ENCODE data around the gene PDS5A.
"Not testable (repeated sequence)": the region's sequence is repeated elsewhere in the genome, so short reads cannot be mapped to it uniquely, and the experiment has no call there.

PDS5A gene, protein sequence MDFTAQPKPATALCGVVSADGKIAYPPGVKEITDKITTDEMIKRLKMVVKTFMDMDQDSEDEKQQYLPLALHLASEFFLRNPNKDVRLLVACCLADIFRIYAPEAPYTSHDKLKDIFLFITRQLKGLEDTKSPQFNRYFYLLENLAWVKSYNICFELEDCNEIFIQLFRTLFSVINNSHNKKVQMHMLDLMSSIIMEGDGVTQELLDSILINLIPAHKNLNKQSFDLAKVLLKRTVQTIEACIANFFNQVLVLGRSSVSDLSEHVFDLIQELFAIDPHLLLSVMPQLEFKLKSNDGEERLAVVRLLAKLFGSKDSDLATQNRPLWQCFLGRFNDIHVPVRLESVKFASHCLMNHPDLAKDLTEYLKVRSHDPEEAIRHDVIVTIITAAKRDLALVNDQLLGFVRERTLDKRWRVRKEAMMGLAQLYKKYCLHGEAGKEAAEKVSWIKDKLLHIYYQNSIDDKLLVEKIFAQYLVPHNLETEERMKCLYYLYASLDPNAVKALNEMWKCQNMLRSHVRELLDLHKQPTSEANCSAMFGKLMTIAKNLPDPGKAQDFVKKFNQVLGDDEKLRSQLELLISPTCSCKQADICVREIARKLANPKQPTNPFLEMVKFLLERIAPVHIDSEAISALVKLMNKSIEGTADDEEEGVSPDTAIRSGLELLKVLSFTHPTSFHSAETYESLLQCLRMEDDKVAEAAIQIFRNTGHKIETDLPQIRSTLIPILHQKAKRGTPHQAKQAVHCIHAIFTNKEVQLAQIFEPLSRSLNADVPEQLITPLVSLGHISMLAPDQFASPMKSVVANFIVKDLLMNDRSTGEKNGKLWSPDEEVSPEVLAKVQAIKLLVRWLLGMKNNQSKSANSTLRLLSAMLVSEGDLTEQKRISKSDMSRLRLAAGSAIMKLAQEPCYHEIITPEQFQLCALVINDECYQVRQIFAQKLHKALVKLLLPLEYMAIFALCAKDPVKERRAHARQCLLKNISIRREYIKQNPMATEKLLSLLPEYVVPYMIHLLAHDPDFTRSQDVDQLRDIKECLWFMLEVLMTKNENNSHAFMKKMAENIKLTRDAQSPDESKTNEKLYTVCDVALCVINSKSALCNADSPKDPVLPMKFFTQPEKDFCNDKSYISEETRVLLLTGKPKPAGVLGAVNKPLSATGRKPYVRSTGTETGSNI (N-terminal part only)

DNA sequence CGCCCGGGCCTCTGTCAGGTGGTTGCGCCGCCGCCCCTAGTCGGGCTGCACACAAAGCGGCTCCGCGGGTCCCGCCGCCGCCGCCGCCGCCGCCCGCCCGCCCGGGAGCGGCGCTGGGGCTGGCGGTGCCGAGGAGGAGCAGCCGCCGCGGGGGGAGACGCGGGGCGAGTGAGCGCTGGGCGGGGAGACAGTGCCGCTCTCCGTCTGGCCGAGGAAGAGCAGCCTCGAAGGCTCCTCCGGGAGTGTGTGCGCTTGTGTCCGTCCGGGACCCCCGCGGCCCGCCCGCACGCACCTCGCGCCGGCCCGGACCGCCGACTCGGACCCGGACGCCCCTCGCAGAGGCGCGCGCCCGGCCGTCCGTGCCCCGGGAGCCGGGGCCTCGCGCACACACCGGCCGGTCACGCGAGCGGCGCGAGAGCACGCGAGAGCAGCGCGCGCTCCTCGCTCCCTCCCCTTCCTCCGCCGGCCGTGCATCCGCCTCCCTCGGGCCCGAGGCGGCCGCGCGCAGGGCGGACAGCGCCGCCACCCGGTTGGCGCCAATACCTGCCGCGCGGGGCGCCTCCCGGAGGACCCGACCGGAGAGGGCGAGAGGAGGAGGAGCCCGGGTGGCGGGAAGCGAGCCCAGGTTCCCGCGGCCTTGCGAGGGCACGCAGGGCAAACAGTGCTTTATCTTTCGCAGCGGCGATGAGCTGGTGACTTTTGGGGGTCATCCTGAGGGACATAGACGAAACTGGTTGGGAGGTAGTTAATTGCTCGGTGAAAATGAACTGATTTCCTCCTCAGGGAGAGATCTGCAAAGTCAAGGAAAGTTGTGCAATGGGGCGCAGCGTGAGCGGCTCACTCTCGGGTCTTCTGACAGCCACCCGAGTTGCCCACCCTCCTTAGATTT, at the start of gene PDS5A:
TSS of gene PDS5A (minus strand) at position 423 of the 889 bp plus-strand sequence. CDS start 1,334 bp downstream, outside the sequence.
- ChIA-PET POLR2A (no interaction called here), CTCF (interaction anchor here (0.6 to 1.5 kb wide), 30 partner anchors 9 to 511 kb away, joined by 3 to 14 read pairs (median 3); no protein-coding TSS in a partner anchor)
- TF ChIP-seq, protein P1, sequence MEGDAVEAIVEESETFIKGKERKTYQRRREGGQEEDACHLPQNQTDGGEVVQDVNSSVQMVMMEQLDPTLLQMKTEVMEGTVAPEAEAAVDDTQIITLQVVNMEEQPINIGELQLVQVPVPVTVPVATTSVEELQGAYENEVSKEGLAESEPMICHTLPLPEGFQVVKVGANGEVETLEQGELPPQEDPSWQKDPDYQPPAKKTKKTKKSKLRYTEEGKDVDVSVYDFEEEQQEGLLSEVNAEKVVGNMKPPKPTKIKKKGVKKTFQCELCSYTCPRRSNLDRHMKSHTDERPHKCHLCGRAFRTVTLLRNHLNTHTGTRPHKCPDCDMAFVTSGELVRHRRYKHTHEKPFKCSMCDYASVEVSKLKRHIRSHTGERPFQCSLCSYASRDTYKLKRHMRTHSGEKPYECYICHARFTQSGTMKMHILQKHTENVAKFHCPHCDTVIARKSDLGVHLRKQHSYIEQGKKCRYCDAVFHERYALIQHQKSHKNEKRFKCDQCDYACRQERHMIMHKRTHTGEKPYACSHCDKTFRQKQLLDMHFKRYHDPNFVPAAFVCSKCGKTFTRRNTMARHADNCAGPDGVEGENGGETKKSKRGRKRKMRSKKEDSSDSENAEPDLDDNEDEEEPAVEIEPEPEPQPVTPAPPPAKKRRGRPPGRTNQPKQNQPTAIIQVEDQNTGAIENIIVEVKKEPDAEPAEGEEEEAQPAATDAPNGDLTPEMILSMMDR (IDR thresholded peaks at IDR 0.05; ENCODE audit: control extremely low read depth, extremely low read depth, low read depth, missing control alignments), result peak; percentile 99
- DNase-seq (ENCODE audit: extremely low spot score), result peak; percentile 97

DNA sequence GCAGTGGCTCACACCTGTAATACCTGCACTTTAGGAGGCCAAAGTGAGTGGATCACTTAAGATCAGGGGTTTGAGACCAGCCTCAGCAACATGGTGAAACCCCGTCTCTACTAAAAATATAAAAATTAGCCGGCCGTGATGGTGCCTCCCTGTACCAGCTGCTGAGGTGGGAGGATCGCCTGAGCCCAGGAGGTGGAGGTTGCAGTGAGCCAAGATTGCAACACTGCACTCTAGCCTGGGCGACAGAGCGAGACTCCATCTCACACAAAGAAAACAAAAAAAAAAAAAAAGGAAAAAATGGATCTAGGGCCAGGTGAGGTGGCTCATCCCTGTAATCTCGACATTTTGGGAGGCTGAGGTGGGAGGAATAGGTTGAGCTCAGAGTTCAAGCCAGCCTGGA, 46.3 kb upstream of the PDS5A start:
- DNase-seq (ENCODE audit: extremely low spot score); POLR2A ChIA-PET: not testable (repeated sequence)
- CTCF ChIA-PET, result interaction anchor here (0.8 to 1.6 kb wide), 2 partner anchors 11 kb away, joined by 3 read pairs; no protein-coding TSS in a partner anchor

DNA sequence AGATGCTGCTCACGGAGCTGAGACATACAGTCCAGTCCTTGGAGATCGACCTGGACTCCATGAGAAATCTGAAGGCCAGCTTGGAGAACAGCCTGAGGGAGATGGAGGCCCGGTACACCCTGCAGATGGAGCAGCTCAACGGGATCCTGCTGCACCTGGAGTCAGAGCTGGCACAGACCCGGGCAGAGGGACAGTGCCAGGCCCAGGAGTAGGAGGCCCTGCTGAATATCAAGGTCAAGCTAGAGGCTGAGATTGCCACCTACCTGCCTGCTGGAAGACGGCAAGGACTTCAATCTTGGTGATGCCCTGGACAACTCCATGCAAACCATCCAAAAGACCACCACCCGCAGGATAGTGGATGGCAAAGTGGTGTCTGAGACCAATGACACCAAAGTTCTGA, 43.4 kb upstream of the PDS5A start:
- POLR2A ChIA-PET; DNase-seq (ENCODE audit: extremely low spot score): not testable (repeated sequence)
- CTCF ChIA-PET, result interaction anchor here (0.9 to 1.3 kb wide), 3 partner anchors 10 to 35 kb away, joined by 3 read pairs; no protein-coding TSS in a partner anchor

DNA sequence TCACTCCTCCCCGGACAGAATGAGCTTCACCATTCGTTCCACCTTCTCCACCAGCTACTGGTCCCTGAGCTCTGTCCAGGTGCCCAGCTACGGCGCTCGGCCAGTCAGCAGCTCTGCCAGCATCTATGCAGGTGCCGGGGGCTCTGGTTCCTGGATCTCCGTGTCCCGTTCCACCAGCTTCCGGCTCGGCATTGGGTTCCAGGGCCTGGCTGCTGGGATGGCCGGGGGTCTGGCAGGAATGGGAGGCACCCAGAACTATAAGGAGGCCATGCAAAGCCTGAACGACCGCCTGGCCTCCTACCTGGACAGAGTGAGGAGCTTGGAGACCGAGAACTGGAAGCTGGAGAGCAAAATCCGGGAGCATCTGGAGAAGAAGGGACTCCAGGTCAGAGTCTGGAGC, 42.5 kb upstream of the PDS5A start:
- TF ChIP-seq, protein P1 (IDR thresholded peaks at IDR 0.05; ENCODE audit: control extremely low read depth, extremely low read depth, low read depth, missing control alignments), result no peak
- DNase-seq (ENCODE audit: extremely low spot score), result no peak
- ChIA-PET POLR2A (no interaction called here), CTCF (interaction anchor here (0.8 to 0.9 kb wide), 2 partner anchors 11 to 22 kb away, joined by 3 read pairs; no protein-coding TSS in a partner anchor)

DNA sequence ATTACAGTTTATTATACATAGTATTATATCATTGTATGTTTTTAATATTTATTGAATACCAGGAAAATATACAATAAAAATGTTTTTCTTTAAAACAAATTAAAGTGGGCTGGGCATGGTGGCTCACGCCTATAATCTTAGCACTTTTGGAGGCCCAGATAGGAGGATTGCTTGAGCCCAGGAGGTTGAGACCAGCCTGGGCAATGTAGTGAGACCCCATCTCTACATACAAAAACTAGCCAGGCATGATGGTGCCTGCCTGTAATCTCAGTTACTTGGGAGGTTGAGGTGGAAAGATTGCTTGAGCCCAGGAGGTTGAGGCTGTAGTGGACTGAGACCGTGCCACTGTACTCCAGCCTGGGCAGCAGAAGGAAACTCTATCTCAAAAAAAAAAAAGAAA, 38.3 kb upstream of the PDS5A start:
- ChIA-PET POLR2A (no interaction called here), CTCF (no interaction called here)
- TF ChIP-seq, protein P1 (IDR thresholded peaks at IDR 0.05; ENCODE audit: control extremely low read depth, extremely low read depth, low read depth, missing control alignments), result no peak
- DNase-seq (ENCODE audit: extremely low spot score), result no peak

DNA sequence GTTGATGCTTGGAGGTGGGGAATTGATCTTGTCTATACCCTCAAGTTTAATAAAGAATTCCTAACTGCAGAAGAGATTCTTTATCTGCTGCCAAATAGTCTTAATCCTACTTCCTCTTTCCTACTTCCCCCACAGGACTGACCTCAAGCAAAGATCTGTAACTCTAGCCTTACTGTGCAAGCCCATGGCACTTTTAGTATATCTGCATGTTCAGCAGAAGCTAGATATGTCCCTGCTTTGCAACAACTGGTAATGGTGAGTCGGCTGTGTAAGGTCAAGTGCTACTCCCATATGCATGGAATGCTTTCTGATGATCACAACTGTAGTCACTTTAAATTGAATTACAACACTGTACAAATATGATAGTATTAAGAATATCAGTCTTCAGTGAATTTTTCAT, 26.3 kb upstream of the PDS5A start:
- ChIA-PET POLR2A (interaction anchor here (0.6 kb wide), 1 partner anchor 9 kb away, joined by 5 read pairs; no protein-coding TSS in a partner anchor), CTCF (no interaction called here)
- TF ChIP-seq, protein P1 (IDR thresholded peaks at IDR 0.05; ENCODE audit: control extremely low read depth, extremely low read depth, low read depth, missing control alignments), result no peak
- peak; percentile 33 for DNase-seq (ENCODE audit: extremely low spot score)
